ENCODE data around the gene PTBP1.
A peak's percentile ranks its signal among the peaks of the same experiment; 100 is the strongest.

Gene PTBP1

DNA sequence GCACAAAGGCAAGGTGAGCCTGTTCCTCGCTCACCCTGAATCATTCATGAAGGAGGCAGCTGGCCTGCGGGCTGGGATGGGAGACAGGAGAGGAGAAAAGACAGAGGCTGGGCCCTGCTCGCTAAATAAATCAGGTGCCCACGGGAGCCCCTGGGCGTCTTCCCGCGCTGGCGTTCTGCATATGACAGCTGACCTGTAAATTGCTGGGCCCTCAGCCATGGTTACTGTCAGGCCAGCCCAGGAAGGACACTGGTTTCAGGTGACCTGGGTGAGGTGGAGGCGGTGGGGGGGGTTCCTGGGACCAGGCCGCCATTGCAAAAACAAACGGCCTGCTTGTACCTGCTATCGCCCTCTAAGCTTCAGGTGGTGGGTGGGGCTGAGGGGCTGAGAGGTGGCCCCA is 3.4 kb upstream of the PTBP1 start:
- TF ChIP-seq, protein P1, sequence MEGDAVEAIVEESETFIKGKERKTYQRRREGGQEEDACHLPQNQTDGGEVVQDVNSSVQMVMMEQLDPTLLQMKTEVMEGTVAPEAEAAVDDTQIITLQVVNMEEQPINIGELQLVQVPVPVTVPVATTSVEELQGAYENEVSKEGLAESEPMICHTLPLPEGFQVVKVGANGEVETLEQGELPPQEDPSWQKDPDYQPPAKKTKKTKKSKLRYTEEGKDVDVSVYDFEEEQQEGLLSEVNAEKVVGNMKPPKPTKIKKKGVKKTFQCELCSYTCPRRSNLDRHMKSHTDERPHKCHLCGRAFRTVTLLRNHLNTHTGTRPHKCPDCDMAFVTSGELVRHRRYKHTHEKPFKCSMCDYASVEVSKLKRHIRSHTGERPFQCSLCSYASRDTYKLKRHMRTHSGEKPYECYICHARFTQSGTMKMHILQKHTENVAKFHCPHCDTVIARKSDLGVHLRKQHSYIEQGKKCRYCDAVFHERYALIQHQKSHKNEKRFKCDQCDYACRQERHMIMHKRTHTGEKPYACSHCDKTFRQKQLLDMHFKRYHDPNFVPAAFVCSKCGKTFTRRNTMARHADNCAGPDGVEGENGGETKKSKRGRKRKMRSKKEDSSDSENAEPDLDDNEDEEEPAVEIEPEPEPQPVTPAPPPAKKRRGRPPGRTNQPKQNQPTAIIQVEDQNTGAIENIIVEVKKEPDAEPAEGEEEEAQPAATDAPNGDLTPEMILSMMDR (IDR thresholded peaks at IDR 0.05), result no peak

DNA sequence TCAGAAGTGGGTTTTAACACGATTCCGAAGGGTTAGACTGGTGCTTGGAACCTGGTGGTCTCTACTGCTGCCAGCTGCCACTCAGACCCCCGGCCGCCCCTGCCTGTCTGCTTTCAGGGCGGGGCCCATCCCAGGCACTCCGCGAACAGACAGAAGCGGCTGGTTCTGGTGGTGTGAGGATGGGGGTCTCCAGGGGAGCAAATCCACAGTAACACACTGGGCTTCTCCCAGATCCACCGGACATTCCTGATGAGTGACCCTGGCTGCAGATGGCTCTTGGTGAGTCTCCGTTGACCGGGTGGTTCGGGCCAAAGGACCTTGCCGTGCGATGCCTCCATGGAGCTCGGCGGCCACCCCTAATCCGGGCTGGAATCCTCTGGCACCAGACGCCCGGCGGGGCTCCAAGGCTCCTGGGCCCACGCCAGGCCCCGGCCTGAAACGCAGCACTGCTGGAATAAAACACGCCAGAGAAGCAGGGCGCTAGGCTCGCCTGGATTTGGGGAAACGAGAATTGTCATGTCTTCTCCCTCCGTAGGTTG is 2.1 kb upstream of the PTBP1 start:
- TF ChIP-seq, protein P1 (IDR thresholded peaks at IDR 0.05), result no peak

DNA sequence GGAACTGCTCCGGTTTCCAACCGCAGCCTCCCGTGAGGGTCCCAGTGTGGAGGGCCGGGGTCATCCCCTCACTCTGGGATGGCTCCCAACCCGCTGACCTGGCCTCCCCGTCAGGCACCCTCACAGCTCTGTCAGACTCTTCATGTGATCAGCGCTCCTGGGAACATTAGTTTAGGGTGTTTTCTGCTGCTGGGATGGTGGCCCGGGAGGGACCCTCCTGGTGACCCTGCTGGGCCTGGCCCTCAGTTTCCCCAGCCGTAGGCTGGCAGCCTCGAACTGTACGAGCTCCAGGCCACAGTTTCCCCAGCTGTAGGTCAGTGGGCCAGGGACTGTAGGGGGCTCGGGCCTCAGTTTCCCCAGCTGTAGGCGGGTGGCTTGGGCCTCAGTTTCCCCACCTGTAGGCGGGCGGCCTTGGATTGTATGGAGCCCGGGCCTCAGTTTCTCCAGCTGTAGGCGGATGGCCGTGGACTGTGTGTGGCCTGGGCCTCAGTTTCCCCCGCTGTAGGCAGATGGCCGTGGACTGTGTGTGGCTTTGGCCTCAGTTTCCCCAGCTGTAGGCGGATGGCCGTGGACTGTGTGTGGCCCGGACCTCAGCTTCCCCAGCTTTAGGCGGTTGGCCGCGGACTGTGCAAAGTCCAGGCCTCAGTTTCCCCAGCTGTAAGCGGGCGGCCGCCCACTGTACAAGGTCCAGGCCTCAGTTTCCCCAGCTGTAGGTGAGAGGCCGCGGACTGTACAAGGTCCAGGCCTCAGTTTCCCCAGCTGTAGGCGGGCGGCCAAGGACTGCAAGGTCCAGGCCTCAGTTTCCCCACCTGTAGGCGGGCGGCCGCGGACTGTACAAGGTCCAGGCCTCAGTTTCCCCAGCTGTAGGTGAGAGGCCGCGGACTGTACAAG is 1.3 kb upstream of the PTBP1 start:
- TF ChIP-seq, protein P1 (IDR thresholded peaks at IDR 0.05), result no peak

DNA sequence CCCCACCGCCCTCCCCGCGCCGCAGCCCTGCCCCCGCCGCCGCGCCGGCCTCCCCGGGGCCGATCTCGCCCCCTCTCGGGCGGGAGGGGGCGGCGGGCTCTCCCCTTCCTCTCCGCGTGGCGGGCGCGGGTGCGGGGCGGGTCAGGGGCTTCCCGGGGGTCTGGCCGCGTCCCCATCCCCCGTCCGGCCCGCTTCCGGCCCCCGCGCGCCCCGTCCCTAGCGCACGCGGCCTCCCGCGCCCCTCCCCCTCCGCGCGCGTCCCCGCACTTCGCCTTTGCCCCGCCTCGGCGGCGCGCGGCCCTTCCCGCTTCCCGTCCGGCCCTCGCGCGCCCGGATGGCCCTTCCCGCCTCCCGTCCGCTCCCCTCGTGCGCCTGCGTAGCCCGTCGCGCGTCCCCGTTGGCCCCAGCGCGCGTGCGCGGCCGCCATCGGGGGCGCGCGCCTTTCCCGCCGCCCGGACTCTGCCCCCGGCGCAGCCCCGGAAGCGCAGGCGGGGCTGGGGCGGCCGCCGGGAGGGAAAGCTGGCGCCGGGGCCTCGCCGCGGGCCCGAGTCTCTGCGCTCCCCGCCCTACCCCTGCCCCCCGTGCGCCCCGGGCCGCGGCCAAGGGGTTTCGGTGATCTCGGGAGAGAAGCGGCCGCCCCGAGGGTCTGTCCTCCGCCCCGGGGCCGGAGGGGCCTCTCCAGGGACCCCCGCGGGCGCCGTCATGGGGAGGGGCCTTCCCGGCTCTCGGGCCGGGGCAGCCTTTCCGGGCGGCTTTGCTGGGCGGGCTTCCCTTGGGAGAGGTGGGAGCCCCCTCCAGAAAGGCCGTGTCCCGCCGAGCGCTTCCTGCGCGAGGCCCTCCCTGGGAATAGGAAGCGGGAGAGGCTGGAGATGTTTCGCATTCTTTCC is 519 bp downstream of the PTBP1 start:
- TF ChIP-seq, protein P1 (IDR thresholded peaks at IDR 0.05), result no peak

DNA sequence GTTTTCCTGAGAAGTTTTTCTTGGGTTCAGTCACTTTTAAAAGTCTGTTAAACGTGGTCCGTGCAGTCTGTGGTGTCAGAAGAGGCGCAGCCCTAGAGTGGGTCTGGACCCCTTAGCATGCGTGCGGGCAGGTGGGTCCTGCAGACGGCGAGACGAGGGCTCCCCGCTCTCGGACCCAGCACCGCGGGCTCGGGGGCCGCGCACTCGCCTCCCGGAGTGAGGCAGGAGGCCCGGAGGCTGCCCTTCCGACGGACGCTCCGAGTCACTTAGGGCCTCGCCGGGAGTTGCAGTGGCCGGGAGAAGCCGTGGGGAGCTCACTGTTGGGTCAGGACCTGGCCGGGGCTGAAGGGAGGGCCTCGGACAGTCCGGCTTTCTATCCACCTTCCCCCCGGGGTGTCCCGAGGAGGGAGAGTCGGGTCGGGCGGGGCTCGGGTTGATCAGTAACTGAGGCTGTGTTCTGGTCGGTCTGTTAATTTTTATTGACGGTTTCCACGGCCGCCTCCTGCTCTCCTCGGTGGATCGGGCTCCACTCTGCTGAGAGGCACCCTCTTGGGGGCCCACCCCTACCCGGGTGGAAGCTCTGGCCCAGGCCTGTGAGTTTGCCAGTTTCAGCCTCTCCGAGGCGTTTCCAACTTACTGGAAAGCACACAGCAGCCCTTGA is 1.3 kb downstream of the PTBP1 start:
- TF ChIP-seq, protein P1 (IDR thresholded peaks at IDR 0.05), result no peak

DNA sequence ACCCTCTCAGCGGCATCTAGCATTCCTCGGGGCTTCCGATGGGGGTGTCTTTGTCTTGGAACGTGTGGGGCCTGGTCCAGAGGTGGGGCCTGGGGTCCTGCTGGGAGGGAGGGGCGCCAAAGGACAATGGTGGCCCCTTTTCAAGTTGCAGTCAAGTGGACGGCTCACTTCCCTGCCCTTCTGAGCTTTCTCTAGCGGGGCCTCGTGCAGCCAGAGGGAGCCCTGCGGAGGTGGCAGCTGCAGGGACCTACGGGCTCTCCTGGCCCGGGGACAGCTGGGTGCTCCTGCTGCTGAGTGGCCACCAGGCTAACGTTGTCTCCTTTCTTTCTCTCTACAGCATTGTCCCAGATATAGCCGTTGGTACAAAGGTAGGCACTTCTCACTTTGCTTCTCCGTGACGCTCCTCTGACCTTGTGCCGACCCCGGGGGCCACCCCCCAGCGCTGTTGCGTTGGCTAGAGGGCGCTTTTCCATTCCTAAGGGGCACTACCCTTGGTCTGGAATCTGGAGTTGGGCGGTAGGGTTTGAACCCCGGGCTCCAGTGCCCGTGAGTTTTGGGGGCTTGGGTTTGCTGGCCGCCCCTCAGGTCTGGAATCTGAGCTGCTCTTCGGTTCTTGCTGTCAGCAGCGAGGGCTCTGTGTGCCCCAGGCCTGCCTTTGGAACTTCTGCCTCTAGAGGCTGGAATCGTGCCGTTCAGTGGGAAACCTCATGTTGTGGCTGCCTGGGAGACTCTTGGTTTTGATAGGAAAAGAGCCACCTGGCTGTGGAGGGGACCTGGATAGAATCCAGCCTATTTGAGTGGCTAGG is 2.0 kb downstream of the PTBP1 start:
- TF ChIP-seq, protein P1 (IDR thresholded peaks at IDR 0.05), result peak; percentile 45
